ENCODE measurements around the gene MAMDC4. TPM values are rescaled to one million over a fixed set of nuclear protein-coding genes. Genes with fewer than 3 reads are reported as not detected.

The MAMDC4 gene
- total RNA-seq, 2 experiments from 2014 or later, result 18.5 to 19.1 TPM

GRCh38 chr9:136828474-136829140 lies 23.5 kb upstream of the MAMDC4 start:
- no peaks in the 10 kb centered on the region for H3K9me3 Mint-ChIP-seq
- H3K36me3 Mint-ChIP-seq (ENCODE audit: low read depth), result peaks cover 5% of the 10 kb centered on the region
- no peak overlapping the region for H3K27ac Mint-ChIP-seq
- no peaks in the 10 kb centered on the region for H3K4me1 Mint-ChIP-seq (ENCODE audit: low read depth)
- no peak for DNase-seq
- TF ChIP-seq, protein P1, sequence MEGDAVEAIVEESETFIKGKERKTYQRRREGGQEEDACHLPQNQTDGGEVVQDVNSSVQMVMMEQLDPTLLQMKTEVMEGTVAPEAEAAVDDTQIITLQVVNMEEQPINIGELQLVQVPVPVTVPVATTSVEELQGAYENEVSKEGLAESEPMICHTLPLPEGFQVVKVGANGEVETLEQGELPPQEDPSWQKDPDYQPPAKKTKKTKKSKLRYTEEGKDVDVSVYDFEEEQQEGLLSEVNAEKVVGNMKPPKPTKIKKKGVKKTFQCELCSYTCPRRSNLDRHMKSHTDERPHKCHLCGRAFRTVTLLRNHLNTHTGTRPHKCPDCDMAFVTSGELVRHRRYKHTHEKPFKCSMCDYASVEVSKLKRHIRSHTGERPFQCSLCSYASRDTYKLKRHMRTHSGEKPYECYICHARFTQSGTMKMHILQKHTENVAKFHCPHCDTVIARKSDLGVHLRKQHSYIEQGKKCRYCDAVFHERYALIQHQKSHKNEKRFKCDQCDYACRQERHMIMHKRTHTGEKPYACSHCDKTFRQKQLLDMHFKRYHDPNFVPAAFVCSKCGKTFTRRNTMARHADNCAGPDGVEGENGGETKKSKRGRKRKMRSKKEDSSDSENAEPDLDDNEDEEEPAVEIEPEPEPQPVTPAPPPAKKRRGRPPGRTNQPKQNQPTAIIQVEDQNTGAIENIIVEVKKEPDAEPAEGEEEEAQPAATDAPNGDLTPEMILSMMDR (IDR thresholded peaks at IDR 0.05), result no peak
- CTCF ChIA-PET, result interaction anchor here (1.8 kb wide), 1 partner anchor 14 kb away, joined by 5 read pairs; the partner anchor contains the start of gene AJM1
- POLR2A ChIA-PET, result no interaction called here
- intact Hi-C loops (cut with micrococcal nuclease), result no loop called here
- H3K4me3 Mint-ChIP-seq, result no peak overlapping the region
- H3K27me3 Mint-ChIP-seq, result no peaks in the 10 kb centered on the region
- no peak for ATAC-seq

- no peaks in the 10 kb centered on the region for H3K4me1 Mint-ChIP-seq (ENCODE audit: low read depth)
- no peak overlapping the region for H3K4me3 Mint-ChIP-seq
- peaks cover 5% of the 10 kb centered on the region for H3K36me3 Mint-ChIP-seq (ENCODE audit: low read depth)
- TF ChIP-seq, protein P1 (IDR thresholded peaks at IDR 0.05), result no peak
- ChIA-PET CTCF (interaction anchor here (0.8 to 1.1 kb wide), 2 partner anchors 12 to 200 kb away, joined by 3 read pairs; no protein-coding TSS in a partner anchor), POLR2A (no interaction called here)
- no peak overlapping the region for H3K27ac Mint-ChIP-seq
- H3K27me3 Mint-ChIP-seq, result no peaks in the 10 kb centered on the region
- intact Hi-C loops (cut with micrococcal nuclease), result no loop called here
- H3K9me3 Mint-ChIP-seq, result no peaks in the 10 kb centered on the region
- ATAC-seq (no peak), DNase-seq (no peak)
These were observed 22.7 kb upstream of the MAMDC4 start for GRCh38 chr9:136829412-136829811.

- no peak for ATAC-seq
- no peaks in the 10 kb centered on the region for H3K27me3 Mint-ChIP-seq
- DNase-seq, result no peak
- H3K36me3 Mint-ChIP-seq (ENCODE audit: low read depth), result peaks cover 5% of the 10 kb centered on the region
- TF ChIP-seq, protein P1 (IDR thresholded peaks at IDR 0.05), result no peak
- H3K27ac Mint-ChIP-seq, result no peak overlapping the region
- no peaks in the 10 kb centered on the region for H3K9me3 Mint-ChIP-seq
- POLR2A ChIA-PET, result no interaction called here
- no peaks in the 10 kb centered on the region for H3K4me1 Mint-ChIP-seq (ENCODE audit: low read depth)
- H3K4me3 Mint-ChIP-seq, result no peak overlapping the region
- CTCF ChIA-PET, result interaction anchor here (0.8 to 1.1 kb wide), 2 partner anchors 11 to 199 kb away, joined by 3 read pairs; no protein-coding TSS in a partner anchor
- intact Hi-C loops (cut with micrococcal nuclease), result no loop called here
These were observed 21.9 kb upstream of the MAMDC4 start for GRCh38 chr9:136829981-136830885.

GRCh38 chr9:136831002-136831719 lies 21.0 kb upstream of the MAMDC4 start:
- DNase-seq (no peak), ATAC-seq (no peak)
- ChIA-PET POLR2A (interaction anchor here (1.2 kb wide), 1 partner anchor 9 kb away, joined by 3 read pairs; no protein-coding TSS in a partner anchor), CTCF (no interaction called here)
- Mint-ChIP-seq H3K27ac (no peak overlapping the region), H3K4me1 (ENCODE audit: low read depth) (no peaks in the 10 kb centered on the region), H3K27me3 (no peaks in the 10 kb centered on the region), H3K36me3 (ENCODE audit: low read depth) (peaks cover 4% of the 10 kb centered on the region), H3K4me3 (no peak overlapping the region), H3K9me3 (no peaks in the 10 kb centered on the region)
- TF ChIP-seq, protein P1 (IDR thresholded peaks at IDR 0.05), result no peak
- intact Hi-C loops (cut with micrococcal nuclease), result no loop called here
